Stimulated activated CD4-positive, alpha-beta T cell treated with anti-CD3 and anti-CD28 coated beads, Interleukin-2, amount 100 ng/mL, for 48 hours (primary cell): ENCODE measurements around the gene UQCR11.

Experiments used
- DNase-seq, 2 donors: peaks; one replicate each; pipeline ENCODE4 v3.0.0-alpha.2; 2020

The UQCR11 gene

DNA sequence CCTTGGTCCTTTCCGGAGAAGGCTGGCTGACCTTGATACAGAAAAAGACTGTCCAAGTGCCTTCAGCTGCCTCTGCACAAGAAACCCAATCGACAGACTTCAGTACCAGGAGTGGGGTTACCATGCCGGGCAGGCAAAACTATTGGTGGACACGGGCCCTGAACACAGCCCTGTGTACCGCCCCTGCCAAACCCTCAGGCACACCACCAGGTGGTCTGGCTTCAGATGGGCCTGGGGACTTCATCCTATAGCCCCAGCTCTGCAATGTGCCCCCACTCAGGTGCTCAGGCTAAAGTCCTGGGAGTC, 29.6 kb upstream of the UQCR11 start:
- no peak for DNase-seq

DNA sequence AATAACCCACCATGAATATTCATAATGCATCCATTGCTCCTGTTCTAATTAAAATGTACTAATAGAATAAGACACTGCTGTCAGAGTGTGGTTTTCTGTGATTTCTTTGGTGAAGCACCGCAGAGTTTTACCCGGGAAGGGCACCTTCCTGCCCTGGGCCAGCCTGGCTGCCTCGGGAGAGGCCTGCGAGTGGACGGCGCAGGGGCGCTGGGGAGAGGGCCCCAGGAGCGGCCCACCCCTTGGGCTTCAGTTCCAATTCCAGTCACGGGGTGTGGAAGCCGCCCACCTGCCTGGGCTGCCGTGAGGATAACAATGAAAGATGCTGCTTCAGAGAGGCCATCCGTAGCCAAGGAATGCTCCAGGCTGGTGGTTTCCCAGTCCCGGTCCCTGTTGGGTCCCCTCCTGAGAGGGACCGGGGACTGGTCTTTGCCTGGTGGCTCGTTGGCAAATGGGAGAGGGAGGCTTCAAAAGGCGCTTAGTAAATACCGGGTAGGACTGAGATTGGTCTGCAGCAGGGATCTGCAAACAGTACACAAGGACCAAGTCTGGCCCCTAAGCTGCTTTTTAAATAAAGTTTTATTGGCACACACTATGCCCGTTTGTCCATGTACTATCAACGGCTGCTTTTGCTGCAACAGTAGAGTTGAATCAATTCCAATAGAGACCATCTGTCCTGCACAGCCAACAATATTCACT, 29.1 kb upstream of the UQCR11 start:
- no peak for DNase-seq

DNA sequence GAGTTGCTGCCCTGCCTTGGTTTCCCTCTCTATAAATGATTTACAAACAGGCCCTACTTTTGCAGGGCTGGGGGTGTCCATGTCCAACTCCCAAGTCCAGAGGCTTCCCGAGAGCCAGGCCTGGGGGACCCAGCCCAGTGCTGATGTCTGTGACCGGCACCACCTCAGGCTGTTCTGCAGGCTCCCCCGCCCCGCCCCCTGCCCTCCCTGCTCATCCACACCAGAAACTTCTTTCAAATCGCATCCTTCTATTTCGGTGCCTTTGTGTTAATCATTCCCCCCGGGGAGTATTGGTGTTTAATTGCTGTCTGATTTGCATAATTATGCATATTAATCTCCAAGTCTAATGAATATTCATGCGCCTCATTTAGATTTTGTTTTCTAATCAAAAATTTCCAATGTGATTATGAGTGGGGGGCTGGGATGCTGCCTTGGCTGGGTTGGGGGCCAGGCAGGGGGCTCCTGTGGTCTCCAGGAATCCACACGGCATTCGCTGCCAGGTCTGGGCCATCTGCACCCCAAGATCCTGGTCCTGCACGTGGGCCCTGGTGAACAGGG, 28.1 kb upstream of the UQCR11 start:
- no peak for DNase-seq

DNA sequence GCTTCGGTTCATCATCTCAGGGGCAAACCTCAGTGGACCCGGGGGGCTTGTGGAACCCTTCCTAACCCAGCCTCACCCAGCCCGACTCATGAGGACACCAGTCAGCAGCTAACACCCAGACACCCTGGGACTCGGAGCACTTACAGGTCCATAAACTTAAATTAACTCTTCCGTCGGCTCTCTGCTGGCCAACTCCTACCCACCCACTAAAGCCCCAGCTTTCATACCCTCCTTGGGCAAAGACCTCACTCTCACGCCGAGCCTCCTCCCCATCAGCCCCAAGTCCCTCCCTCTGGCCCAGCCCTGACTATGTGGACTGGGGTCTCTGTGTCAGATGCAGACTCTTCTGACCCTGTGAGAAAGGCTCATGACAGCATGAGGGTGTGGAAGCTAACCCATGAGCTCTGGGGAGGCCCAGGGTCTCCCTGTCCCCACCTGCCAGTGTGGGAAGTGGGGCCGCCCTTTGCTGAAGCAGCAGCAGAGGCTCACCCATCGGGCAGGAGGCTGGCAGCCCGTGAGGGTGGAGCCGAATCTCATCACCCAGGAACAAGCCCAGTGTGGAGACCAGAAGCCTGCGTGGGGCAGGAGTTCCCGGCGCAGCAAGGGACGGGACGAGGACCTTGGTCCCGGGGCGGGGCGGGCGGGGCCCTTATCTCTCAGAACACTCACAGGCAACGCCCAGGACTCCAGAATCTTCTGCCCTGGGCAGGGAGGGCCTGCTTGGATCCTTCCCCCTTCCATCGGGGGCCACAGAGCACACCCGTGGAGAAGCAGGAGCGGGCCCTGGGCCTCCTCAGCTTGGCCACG, 27.4 kb upstream of the UQCR11 start:
- DNase-seq: no peak

DNA sequence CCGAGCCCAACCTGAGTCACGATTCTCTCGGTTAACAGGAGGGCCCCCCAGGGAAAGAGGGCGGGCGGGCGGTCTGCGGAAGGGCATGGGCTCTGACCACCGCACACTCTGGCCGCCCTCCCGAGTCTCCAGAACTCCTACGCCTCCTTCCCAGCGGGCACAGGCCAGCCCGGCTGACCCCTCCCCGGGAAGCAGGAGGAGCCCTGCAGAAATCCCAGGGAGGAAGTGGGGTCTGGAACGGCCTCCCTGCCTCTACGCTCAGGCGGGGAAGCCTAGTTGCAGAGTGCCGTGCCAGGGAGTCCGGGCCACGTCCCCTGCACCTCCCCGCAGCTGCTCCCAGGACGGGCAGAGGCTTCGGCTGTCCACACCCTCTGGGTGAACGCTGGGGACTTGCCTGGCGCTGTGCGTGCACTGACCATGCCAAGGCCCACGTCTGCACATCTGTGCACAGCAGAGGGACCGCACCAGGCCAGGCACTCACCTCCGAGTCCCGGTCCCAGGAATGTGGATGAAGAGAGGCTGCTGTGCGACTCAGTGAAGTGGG, 26.4 kb upstream of the UQCR11 start:
- no peak for DNase-seq

DNA sequence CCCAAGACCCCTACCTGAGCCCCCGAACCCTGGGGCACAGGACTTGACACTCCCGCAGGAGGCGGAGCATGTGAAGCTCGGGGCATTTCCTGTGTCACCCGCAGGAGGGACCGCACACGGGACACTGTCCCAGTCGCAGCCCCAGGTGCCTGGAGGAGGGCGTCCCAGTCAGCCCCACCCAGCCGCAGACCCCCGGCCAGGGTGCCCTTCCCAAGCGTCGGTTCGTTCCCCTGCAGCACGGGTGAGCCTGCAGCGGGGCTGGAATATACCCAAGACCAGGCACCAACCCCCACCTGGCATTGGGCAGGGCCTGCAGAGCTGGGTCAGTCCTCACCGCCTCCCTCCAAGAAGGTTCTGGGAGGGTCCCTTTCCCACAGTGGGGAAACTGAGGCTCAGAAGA, 25.5 kb upstream of the UQCR11 start:
- DNase-seq: no peak

DNA sequence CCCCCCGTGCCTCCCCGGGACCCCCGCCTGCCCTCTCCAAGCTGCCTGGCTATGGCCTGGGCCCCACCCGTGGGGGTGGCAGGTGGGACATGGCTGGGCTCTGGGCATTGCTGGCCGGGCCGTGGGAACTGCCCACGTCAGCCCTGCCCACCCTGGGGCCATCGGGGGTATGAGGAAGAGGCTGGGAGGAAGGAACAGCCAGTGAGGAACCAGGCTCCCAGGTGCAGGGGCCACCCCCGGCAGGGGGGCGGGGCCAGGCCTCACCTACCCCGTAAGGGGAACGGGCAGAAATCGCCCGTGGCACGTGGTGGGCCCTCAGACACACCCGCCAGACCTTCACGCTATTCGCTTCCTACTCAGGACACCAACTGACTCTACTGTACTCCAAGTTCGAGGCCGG, 24.8 kb upstream of the UQCR11 start:
- no peak for DNase-seq

DNA sequence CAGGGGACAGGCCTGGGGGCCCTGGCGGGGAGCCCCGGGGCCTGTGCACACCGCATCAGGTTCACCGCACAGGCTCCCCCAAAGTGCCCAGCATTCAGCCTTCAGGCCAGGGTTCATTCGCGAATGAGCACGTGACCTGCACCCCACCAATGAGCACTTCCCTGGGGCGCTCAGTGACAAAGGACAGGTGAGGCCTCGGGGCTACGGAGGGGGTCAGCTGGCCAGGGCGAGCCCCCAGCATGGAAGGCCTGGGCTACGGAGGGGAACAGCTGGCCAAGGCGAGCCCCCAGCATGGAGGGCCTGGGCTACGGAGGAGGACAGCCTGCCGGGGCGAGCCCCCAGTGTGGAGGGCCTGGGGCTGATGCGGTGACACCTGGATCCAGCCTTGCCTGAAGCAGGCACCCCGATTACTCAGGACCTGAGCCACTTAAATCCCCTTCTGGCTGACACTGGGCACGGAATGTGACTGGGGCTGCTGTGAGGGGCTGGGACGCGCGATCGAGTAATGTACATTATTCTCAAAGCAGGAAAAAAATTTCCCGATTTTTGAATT, 24.1 kb upstream of the UQCR11 start:
- no peak for DNase-seq

DNA sequence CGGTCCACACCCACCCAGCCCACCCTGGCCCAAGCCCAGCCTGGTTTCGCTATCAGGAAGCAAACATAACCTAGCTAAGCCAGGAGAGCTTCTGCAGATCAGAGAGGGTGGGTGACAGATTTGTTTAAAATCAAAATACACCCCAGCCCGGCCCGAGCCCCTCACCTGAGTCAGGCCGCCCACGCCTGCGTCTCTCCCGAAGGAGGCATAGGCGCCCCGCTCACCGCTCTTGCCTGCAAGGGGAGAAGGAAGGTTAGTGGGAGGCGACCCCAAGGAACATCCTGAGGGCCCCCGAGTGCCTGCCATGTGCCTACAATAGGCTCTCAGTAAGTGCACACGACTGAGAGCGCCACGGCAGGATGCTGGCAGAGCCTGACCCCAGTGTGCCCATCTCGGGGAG, 21.9 kb upstream of the UQCR11 start:
- no peak for DNase-seq

DNA sequence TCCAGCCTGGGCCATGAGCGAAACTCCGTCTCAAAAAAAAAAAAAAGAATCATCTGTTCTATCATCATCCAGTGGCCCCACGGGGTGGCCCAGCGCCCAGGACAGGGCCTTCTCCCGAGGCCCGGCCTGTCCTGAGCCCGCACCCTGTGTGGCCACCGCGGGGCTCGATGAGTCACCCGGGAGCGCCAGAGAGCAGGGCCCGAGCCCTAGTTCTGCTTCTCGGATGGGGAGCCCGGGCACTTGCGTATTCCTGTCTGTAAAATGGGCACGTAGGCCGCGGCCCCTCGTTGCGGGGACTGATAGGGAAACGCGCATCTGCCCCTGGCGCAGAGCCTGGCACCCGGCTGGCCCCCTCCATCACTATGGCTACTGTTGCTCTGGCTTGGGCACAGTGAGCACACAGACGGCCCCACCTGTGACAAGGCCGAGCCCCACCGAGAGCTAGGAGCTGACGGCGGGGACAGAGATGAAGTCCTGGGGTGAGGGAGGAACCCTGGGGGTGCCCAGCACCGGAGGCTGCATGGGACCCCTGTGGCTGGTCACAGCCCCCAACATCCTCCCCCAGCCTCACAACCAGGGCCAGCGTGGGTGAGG, 21.3 kb upstream of the UQCR11 start:
- DNase-seq: no peak

DNA sequence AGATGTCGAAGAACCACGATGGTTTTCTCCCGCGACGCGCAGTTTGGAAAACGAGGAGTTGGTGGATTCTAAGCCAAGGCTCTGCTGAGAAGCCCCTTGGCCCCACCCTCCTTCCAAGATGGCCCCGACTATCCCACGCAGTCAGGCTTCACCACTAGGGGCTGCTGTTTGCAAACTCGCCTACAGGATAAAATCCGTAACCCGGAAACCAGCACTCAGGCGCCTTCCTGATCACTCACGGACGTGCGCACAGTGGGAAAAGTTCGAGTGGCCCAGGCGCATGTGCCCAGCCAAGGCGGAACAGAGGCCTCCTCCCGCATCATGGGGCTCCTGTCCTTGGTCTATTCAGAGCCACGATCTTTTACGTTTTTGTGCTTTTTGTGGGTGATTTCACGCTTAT, 19.2 kb upstream of the UQCR11 start:
- peak in 1 of 2 donors; percentile 44 for DNase-seq

DNA sequence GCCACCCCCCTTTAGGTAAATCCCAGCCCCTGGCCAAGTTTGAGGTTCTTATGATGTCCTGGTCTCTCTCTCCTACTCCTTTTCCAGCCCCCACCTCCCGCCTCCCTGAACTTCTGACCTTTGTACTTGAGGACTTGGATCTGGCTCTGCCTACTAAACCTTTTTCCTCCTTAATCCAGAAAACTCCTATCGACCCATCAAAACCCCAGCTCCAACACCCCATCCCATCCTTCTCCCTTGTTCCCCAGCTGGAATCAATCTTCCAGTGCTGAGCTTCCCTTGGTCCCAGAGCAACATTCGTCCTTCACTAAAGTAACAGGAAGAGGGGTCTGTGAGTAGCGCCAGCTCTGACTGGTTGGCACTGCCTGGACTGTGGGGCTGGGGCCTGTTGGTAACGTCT, 17.3 kb upstream of the UQCR11 start:
- DNase-seq: no peak

DNA sequence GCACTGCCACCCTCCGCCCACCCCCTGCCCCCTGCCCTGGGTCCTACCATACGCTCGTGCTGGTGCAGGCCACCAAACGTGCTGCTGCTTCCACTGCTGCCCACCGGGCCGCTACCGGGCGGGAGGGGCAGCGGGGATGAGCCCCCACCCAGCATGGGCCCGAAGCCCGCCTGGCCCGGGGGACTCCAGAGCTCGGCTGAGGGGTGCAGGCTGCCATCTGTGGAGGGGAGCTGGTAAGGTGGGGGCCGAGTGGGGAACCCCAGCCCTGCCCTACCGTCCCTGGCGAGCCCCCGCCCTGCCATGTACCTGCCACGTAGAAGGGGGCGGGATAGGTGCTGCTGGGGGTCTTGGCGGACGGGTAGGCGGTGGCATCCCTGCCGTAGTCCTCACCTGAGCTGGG, 16.7 kb upstream of the UQCR11 start:
- no peak for DNase-seq

DNA sequence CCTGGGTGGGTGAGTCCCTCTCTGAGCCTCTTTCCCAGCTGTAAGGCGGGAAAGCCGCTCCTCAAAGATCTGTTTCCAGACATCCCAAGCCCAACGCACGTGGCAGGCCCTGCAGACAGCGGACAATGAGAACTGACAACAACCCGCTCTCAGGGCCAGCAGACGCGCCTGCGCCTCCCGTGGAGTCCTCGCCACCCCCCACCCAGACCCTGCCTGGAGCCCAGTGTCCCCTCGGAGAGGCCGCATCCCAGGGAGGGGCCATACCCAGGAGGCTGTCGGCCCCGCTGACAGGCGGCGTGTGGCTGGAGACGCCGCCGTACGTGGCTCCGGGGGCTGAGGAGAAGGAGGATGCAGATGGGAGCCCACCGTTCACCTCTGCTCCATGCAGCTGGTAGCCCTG, 16.3 kb upstream of the UQCR11 start:
- no peak for DNase-seq

DNA sequence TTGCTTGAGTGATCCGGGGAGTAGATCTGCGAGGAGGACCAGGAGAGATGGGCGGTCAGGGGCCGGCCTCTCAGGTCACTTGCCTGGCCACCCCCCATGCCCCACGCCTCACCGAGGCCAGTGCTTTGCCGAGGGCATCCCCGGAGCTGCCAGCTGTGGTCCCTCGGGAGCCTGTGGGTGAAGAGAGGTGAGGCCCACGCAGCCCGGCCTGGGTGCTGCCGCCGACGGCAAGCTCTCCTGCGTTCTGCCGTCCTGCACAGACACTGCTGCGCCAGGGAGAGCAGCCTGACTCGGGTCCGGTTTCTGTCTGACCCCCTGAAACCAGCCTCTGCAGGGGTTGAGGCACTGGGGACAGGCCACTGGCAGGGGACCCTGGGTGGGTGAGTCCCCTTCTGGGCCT, 15.8 kb upstream of the UQCR11 start:
- no peak for DNase-seq

DNA sequence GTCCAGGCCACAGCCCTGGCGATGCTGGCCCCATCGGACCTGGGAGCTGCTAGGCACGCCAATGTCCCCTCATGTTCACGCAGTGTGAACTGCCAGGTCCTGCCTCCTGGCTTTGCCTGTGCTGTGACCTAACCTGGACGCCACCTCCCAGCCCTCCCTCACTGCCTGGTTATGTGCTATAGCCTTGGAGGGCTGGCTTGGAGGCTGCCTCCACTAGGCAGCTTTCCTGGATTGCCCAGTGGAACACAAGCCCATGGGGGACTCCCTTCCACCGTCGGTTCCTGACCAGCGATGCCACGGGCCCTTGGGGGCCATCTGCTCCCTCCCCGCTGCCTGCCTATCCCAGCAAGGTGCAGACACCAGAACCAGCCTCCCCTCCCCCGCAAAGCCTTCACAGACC, 15.2 kb upstream of the UQCR11 start:
- no peak for DNase-seq

DNA sequence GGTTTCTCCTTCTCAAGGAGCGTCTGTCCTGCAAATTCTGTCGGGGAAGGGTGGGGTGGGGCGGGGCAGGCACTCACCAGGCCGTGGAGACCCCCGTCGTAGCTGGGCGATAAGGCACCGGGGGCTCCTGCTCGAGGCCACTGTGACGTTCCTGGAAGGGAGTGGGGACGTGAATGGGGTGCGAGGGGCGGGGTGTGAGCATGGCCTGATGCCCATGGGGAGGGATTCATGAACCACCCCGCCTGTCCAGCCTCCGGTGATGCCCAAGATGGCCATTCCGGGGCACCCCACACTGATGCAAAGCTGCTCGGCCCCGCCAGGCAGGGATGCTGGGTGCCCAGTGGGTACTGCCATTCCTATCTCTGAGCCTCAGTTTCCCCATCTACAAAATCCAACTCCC, 14.4 kb upstream of the UQCR11 start:
- DNase-seq: no peak

DNA sequence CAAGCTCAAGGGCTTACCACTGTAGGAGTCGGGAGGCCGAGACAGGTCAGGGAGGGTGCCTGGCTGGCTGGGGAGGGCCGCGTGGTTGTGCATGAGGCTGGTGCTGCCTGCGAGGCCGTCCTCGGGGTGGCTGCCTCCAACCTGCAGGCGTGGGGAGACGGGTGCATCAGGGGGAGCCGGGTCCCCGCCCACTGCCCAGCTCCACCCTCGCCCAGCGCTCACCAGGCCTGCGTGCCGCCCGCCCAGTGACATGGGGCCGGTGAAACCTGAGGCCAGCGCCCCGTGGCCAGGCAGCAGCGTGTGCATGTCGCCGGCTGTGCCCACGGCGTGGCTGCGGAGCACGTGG, 13.8 kb upstream of the UQCR11 start:
- DNase-seq: no peak

DNA sequence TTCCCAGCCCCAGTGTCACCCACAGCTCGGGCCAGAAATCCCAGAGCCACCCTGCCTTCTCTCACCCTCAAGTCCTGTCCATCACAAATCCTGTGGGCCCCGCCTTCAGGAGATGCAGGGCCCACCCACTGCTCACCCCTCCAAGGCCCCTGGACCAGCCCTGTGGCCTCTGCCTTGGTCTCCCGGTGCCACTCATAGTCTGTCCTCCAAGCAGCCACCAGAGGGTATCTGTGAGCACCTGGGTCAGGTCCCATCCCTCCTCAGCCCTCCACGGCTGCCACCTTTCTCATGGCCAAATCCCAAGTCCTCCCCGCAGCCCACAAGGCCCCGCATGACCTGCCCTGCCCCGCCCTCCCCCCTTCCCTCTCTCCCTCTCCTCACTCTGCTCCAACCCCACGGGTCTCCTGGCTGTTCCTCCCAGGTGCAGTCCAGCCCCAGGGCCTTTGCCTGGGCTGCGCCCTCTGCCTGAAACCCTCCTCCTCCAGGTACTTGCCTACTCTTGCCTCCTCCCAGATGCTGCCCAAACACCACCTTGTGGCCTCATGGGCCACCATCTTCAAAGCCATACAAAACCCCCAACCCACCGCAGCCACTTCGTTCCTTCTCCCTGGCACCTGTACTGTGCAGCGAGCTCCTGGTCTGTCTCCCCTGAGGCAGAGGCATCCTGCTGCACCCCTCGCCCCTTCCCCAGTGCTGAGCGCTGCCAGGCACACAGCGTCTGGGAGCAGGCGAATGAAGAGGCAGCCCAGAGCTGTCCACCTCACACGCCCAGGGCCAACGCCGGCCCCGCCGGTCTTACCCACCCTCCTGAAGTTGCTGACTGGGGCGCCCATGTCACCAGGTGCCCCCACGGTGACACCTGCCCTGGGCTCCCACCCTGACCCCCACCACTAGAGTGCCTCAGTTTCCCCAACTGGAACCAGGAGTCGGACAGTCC, 13.2 kb upstream of the UQCR11 start:
- DNase-seq: peak in 1 of 2 donors; percentile 15

DNA sequence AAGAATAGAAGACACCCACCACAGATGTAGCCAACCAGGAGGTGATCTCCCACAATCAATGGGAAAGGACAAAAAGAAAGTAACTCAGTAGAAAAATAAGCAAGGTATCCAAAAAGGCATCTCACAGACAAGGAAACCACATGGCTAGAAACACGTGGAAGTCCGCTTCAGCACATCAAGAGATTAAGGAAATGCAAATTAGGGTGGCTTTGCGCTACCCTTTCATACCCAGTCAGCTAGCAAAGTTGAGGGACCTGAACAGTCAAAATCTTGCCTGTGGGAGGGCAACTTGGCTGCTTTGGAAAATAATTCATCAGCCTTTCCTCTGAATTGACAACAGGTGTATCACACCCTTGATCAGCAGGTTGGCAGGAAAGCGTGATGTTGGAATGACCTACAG, 11.6 kb upstream of the UQCR11 start:
- no peak for DNase-seq

DNA sequence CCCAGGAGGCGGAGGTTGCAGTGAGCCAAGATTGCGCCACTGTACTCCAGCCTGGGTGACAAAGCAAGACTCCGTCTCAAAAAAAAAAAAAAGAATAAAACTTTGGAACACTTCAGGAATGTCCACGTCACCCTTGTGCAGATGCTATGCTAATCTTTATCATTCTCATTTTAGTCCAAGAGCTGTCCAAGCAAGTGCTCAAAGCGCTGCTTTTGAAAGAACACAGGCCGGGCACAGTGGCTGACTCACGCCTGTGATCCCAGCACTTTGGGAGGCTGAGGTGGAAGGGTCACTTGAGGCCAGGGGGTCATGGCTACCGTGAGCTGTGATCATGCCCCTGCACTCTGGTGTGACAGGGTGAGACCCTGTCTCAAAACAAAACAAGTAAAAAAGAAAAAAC, 11.1 kb upstream of the UQCR11 start:
- DNase-seq: no peak

DNA sequence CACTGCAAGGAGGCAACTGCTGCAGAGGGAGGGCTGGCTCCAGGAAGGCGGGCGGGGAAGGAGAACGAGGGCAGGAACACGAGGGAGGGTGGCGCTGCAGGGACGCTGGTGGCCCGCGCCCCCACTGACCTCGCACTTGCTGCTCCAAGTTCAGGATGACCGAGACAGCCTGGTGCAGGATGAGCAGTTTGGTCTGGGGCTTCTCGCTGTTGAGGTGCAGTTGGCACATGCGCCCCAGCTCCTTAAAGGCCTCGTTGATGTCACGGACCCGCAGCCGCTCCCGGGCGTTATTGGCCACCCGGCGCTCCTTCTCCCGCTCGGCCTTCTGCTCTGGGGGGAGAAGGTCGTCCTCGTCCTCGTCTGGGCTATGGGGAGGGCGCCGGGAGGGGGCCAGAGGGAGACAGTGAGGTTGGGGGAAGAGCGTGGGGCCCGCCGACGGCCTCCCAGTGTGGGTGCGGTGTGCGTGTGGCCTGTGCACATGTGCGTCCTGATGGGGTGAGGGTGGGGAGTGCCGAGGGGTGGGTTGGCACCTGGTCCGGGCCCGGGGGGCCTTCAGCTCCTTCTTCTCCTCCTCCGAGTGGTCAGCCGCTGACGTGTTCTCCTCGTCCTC, 10.0 kb upstream of the UQCR11 start:
- DNase-seq: no peak
